ENCODE measurements around the gene ZDHHC18.
"Not testable (repeated sequence)": the region's sequence is repeated elsewhere in the genome, so short reads cannot be mapped to it uniquely, and the experiment has no call there.

Gene ZDHHC18

GRCh38 chr1:26858160-26858559 lies 31.7 kb downstream of the ZDHHC18 start:
- no peak for DNase-seq (ENCODE audit: low spot score)

GRCh38 chr1:26858891-26859640 lies 32.6 kb downstream of the ZDHHC18 start:
- DNase-seq (ENCODE audit: low spot score), result no peak

GRCh38 chr1:26861286-26861701 lies 34.8 kb downstream of the ZDHHC18 start:
- DNase-seq (ENCODE audit: low spot score), result no peak

- no peak for DNase-seq (ENCODE audit: low spot score)
Observed at GRCh38 chr1:26861889-26862378, 35.4 kb downstream of the ZDHHC18 start.

- peak; percentile 37 for DNase-seq (ENCODE audit: low spot score)
Observed at GRCh38 chr1:26862781-26863684, 36.5 kb downstream of the ZDHHC18 start, which contains the start of gene SFN. Gene SFN (plus strand): TSS chr1:26863149. CDS start chr1:26863213, 64 bp downstream.

GRCh38 chr1:26863685-26864077 lies 37.2 kb downstream of the ZDHHC18 start:
- no peak for DNase-seq (ENCODE audit: low spot score)

GRCh38 chr1:26864610-26865480 lies 38.4 kb downstream of the ZDHHC18 start:
- peak; percentile 94 for DNase-seq (ENCODE audit: low spot score)

GRCh38 chr1:26873097-26873496 lies 46.6 kb downstream of the ZDHHC18 start:
- DNase-seq (ENCODE audit: low spot score), result not testable (repeated sequence)

GRCh38 chr1:26874896-26875295 lies 48.4 kb downstream of the ZDHHC18 start:
- DNase-seq (ENCODE audit: low spot score), result no peak

- DNase-seq (ENCODE audit: low spot score), result no peak
Observed at GRCh38 chr1:26877326-26877725, 50.8 kb downstream of the ZDHHC18 start.

- DNase-seq (ENCODE audit: low spot score), result no peak
Observed at GRCh38 chr1:26879793-26880192, 53.3 kb downstream of the ZDHHC18 start.

- not testable (repeated sequence) for DNase-seq (ENCODE audit: low spot score)
Observed at GRCh38 chr1:26881611-26882010, 55.1 kb downstream of the ZDHHC18 start.

- no peak for DNase-seq (ENCODE audit: low spot score)
Observed at GRCh38 chr1:26882696-26883463, 56.4 kb downstream of the ZDHHC18 start.

- peak; percentile 38 for DNase-seq (ENCODE audit: low spot score)
Observed at GRCh38 chr1:26887125-26887524, 60.6 kb downstream of the ZDHHC18 start.

- DNase-seq (ENCODE audit: low spot score), result no peak
Observed at GRCh38 chr1:26888231-26888630, 61.7 kb downstream of the ZDHHC18 start.

GRCh38 chr1:26889551-26890466 lies 63.3 kb downstream of the ZDHHC18 start, which contains the start of gene GPN2:
Gene GPN2 (minus strand): TSS chr1:26890283. CDS start chr1:26890096, 187 bp downstream.
- peak; percentile 87 for DNase-seq (ENCODE audit: low spot score)

- no peak for DNase-seq (ENCODE audit: low spot score)
Observed at GRCh38 chr1:26890467-26890796, 63.9 kb downstream of the ZDHHC18 start.

- no peak for DNase-seq (ENCODE audit: low spot score)
Observed at GRCh38 chr1:26894263-26894662, 67.8 kb downstream of the ZDHHC18 start.

- DNase-seq (ENCODE audit: low spot score), result no peak
Observed at GRCh38 chr1:26897351-26897750, 70.9 kb downstream of the ZDHHC18 start.

Data from hematopoietic multipotent progenitor cell treated with erythropoietin and hydrocortisone succinate and interleukin-3 and kit ligand, for 15 days (in vitro differentiated cells).